Measurements from ENCODE around the gene TRIM37.
"Not testable (repeated sequence)": the region's sequence is repeated elsewhere in the genome, so short reads cannot be mapped to it uniquely, and the experiment has no call there.

TRIM37 gene

DNA sequence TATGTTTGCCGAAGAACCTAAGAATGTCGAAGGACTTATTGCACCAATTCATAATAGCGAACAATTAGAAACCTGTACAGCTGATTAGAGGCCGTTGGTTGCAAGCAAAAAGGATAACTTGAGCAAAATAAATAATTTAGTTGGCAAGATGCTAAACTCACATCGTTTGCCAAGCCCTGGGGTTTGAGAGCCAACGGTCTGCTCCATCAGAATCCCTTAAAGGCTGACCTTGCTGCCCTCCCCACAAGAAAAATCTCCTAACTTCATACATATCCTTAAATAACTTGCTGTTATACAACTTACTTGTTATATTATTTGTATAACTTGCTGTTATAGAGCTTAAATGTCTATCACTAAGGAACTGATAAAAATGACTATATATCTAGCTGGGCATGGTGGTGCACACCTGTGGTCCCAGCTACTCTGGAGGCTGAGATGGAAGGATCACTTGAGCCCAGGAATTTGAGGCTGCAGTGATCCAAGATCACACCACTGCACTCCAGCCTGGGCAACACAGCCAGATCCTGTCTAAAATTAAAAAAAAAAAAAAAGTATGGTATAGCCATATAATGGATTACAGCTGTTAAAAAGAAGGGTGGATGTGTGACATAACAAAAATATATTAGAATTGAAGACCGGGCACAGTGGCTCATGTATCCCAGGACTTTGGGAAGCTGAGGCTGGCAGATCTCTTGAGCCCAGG, 1.9 kb upstream of the TRIM37 start:
- no peak for DNase-seq

DNA sequence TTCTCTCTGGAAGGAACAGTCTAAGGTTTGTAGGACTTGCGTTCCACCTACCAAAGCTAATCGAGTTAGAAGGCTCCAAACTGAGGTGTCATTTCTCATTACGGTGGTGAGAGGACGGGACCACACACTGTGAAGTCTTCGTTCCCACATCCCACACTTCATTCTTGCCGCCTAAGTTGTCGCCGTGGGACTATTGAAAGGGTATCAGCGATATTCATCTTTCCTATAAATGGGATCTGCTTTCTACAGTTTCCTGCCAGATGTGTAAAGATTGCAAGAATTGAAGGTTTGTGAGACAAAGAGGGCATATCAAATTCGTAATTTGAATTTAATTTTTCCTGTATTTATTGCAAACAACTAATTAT, 608 bp upstream of the TRIM37 start:
- no peak for DNase-seq

DNA sequence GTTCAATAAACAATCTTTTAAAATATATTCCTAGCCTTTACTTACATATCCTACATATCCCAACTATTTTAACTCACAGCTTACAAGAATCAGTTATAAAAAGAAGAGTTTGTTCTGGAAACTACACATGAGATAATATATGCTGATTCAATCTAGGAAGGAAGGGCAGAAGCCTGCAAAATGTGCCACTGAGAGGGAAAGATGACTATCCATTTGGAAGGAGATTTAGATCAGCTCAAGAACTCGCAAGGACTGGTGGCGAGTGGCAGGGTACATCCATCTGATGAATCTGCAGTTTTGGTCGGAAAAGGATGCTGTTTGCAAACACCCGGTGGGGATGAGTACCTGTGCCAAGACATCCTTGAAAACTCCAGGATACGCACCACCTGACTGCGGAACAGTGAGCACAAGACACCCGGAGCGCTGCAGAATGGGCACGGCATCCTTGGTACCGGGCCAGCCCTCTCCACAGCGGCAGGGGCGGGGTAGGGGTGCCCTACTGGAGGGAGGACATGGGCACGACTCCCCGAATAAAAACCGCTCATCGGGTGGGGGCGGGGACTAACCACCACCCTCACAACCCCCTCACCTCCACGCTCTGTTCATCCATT, 723 bp downstream of the TRIM37 start:
- peak; percentile 75 for DNase-seq

DNA sequence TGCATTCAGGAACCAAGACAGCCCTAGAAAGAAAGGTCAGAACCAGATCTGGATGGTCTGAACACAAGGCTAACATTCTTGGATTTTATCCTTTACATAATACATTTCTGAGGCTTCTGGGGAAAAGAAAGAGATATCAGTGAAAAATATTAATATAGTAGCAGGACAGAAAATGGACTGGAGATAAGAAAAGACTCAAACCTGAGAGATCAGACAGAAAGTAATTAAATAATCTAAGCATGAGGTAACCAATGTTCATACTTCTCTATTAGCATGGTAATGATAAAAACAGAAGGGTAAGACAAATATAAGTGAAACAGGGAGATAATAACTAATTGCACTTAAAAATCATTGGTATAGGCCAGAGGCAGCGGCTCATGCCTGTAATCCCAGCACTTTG, 5.5 kb downstream of the TRIM37 start:
- no peak for DNase-seq

DNA sequence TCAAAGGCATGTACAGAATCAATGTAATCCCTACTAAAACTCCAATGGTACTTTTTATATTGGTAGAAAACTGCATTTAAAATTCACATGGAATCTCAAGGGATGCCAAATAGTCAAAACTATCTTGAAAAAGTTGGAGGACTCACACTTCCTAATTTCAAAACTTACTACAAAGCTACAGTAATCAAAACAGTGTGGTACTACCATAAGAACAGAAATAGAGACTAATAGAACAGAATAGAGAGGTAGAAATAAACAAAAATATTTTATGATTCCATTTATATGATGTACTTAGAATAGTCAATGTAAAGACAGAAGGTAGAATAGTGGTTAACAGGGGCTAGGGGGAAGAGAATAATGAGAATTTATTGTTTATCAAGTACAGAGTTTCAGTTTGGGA, 8.8 kb downstream of the TRIM37 start:
- no peak for DNase-seq

DNA sequence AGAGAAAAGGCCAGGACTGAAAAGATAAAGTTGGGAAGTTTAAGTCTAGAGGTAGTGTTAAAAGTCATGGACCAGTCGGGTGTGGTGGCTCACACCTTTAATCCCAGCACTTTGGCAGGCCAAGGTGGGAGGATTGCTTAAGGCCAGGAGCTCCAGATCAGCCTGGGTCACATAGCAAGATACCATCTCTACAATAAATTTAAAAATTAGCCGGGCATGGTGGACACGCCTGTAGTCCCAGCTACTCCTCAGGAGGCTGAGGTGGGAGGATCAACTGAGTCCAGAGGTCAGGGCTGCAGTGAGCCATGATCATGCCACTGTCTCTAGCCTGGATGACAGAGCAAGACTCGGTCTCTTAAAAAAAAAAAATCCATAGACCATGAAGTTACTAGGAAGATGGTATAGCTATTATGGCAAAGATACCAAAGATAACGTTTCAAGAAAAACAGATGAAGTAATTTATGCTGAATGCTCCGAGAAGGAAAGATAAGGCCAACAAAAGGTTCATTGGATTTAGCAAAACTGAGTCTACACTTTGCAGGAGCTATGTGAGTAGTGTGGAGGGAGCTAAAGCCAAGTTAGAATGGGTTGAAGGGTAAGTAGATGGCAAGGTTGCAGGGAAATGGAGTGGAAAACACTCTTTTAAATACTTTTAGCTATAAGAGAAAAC, 11.7 kb downstream of the TRIM37 start:
- DNase-seq: no peak

DNA sequence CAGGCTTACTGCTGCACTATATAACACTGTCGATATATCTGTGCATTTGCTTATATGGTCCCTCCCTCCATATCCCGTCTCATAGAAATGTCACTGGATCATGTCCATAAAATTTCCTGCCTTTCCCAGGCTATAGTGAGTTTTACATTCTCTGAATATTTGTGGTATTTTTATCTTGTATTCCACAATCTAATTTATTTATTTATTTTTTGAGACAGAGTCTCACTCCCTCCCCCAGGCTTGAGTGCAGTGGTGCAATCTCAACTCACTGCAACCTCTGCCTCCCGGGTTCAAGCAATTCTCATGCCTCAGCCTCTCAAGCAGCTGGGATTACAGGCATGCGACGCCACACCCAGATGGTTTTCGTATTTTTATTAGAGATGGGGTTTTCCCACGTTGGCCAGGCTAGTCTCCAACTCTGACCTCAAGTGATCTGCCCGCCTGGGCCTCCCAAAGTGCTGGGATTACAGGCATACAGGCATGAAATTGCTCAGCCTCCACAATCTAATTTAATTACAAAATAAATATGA, 12.9 kb downstream of the TRIM37 start:
- no peak for DNase-seq

DNA sequence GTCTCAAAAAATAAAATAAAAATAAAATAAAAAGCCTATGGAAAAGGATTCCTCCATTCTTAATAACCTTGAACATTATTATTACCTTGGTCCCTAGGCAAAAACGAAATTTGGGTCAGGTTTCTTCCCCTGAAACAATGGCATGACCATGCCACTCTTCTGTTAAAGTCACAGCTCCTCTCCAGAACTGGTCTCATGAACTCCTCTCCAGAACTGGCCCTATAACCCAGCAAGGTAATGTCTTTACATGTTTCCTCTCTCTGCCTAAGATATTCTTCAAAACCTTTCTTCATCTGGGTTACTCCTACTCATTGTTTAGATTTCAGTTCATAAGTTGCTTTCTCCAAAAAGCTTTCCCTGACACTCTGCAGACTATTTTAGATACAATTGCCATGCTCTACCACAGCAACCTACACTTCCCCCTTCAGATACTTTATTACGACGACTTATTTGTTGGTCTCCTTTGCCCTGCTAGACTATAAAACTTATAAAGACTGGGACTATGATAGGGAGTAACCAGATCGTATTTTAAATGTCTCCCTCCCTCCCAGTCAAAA, 13.5 kb downstream of the TRIM37 start:
- no peak for DNase-seq

DNA sequence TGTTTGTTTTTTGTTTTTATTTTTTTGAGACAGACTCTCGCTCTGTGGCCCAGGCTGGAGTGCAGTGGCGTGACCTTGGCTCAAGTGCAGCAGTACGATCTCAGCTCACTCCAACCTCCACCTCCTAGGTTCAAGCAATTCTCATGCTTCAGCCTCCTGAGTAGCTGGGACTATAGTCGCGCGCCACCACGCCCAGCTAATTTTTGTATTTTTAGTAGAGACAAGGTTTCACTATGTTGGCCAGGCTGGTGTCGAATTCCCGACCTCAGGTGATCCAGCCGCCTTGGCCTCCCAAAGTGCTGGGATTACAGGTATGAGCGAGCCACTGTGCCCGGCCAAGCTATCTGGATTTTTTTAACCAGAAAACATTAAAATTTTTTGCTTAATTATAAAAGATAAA, 16.1 kb downstream of the TRIM37 start:
- not testable (repeated sequence) for DNase-seq

DNA sequence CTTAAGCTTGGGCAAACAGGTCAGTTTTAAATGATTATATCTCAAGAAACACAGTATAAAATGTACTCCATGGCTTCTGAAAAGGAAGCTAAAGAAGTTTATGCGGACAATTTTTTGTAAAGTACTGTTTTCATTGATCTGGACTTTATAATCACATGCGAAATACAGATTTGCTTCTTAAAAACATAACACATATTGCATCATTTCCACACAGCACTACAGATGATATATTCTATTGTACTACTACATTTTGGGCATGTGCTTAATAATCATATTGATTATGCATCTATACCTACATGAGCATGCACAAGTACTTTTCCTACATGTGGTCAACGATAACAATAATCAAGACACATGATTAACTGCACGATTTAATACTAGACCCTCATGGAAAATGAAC, 22.5 kb downstream of the TRIM37 start:
- no peak for DNase-seq

DNA sequence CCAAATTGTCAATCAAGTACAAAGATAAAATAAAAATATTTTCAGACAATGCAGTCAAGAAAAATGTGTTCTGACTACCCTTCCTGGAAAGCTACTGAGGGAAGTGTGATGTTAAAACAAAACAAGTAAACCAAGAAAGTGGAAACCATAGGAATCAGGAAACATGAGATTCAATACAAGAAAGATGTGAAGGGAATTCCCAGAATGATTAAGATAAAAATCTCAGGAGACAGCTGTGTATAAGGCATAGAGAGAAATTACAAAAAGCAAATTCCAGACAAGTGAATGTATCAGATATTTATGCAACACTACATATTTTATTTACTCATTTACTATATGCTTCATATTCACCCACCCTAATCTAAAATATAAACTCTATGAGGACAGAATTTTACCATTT, 32.2 kb downstream of the TRIM37 start:
- DNase-seq: no peak

DNA sequence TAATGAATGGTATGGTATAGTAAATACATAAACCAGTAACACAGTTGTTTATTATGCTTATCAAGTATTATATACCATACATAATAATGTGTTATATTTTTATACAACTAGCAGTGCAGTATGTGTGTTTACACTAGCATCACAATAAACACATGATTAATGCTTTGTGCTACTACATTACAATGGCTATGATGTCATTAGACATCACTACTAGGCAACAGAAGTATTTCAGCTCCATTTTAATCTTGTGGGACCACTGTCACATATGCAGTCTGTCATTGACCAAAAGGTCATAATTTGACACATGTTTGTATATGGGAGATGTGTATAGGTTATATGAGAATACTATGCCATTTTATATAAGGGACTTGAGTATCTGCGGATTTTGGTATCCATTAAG, 32.7 kb downstream of the TRIM37 start:
- DNase-seq: no peak

DNA sequence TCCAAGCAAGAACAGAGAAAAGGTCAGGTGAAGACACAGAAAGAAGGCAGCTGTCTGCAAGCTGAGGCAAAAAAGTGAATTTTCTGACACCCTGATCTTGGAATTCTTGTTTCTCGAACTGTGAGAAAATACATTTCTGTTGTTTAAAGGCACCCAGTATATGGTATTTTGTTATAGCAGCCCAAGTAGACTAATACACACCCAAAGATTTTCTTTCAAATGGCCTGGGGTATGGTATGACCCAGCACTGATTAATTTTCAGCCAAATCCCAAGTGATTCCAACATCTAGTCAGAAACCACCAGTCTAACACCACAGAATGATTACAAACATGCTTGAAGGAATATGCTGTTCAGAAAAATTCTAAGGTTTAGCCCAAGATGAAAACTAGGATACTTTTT, 36.8 kb downstream of the TRIM37 start:
- DNase-seq: no peak

DNA sequence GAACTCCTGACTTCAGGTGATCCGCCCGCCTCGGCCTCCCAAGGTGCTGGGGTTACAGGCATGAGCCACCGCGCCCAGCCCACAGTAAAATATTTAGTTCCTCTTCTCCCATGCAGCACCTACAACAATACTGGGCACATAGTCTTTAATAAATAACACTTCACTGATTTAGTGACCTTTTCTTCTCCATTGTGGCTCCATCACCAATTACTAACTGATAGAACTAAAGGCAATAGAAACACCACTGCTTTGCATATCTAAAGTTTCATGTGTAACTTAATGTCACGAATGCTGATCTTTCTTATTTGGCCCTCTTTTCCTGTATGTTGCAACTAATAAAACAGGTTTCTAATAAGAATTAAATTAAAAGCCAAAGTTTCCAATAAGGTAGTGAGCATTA, 38.9 kb downstream of the TRIM37 start:
- DNase-seq: no peak

DNA sequence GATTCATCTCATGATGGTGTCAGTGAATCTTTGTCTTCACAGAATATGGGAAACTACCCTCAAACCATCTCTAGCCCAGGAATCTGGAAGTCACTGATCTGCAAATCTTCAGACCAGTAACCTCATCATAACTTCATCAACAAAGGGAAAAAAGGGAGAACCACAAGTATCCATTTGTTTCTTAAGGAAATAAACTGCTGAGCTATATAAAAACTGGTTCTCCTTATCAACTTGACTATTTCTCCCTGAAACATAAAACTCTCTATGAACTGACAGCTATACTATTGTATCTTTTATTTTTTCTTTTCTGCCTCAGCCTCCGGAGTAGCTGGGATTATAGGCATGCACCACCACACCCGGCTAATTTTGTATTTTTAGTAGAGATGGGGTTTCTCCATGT, 39.3 kb downstream of the TRIM37 start:
- no peak for DNase-seq

DNA sequence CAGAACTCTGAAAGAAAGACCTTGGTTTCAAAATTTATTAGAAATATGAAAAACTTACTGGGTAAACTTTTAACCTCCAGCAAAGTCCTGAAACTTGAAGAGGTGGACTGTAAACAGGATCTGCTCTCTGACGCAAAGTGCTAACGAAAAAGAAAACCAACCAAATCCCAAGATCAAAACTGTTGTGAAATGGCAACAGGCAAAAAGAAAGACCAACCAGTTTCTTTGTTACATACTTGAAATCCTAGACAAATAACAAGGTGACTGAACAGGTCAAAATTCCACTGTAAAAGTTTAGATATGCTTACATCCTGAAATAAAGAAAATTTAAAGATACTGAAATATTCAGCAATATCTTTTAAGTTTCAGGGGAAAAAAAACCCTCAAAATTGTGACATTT, 44.2 kb downstream of the TRIM37 start:
- no peak for DNase-seq

DNA sequence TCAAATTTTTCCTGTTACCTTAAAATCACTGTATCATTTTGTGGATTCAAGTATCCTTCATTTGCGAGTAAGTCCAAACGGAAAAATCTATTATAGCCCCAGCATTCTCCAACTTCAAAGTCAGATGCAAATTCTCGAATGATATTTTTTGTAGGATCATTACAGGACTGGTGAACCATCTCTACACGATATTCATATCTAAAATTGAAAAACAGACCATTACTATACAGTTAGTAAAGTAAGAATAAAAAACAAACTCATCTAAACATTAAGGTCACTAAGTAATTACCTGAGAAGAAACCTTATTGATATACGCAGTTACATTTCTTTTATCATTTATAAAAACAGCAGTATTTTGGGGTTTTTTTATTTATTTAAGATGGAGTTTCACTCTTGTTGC, 49.8 kb downstream of the TRIM37 start:
- DNase-seq: no peak

DNA sequence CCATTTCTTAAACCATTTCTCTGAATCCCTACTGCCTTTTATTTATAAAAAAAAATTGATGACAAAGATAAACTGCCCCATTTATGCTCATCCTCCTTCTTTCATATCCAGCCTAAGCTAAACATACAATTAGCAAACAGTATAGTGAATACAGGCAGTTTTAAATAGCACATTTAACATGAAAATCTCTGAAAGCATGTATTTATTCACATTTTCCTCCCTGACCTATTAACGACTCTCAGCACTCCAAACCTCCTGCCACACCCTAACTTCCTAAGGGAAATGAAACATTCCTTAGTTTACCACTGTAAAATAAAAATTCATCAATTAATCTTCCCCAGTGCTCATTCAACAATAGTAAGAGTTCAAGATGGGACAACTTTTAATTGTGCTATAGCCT, 56.9 kb downstream of the TRIM37 start:
- no peak for DNase-seq

DNA sequence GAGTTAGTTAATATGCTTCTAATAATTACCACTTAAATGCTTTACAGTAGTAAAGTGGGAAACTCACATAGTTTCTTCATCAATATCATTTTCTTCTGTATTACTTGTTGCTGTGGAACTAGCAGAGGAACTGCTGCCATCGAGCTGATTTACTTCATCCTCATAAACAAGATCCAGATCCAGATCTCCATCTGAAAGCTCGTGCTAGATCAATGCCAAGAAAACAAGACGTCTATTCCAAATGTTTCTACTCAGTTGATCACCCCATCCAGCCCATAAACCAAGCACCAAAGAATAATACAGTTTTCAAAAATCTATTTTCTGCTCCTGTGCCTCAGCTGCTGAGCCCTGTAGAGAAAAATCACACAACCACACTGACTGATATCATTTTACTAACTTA, 59.1 kb downstream of the TRIM37 start:
- DNase-seq: no peak

DNA sequence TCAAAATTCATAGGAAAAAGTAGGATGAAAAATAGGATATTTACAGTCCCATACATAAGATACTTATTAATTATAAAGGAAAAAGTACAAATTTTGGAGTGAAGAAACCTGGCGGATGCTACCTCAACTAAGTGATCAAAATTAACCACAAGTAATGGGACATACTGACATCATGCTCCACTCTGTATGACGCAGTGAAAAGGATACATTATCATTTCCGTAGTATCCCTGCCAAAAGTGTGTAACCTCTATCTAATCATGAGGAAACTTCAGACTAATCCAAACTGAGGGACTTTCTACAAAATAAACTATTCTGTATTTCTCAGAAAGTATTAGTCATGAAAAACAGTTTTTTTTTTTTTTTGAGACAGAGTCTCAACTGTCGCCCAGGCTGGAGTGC, 60.5 kb downstream of the TRIM37 start:
- peak; percentile 3 for DNase-seq

DNA sequence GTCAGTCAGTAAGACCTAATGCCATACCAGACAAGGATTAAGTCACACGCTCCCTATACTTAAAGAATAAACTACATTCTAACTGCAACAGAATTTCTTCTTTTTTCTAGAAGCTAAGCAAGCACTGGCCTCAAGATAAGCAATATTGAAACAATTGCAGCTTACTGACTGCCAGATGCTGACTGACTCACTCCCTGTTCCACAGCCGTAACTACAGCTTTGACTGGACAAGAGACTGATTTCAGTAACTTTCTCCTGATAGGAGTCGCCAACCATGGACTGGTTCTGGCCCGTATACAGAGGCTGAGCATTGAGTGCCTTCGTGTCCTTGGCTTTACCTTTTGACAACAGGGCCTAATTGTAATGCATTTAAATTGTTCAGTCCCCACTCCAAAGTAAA, 67.9 kb downstream of the TRIM37 start:
- peak; percentile 85 for DNase-seq

DNA sequence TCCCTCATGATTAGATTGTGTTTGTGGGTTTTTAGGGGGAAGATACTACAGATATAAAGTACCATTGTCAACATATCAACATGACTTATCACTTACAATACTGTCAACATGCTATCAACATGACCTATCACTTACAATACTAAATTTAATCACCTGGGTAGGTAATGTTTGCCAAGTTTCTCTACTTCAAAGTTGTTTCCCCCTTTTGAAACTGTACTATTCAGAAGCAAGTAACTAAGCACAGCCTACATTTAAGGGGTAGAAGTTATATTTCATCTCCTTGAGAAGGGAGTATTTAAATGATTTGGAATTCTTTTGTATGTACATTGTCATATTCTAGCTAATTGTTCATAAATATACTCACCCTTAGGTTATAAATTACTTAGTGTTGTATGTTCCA, 68.7 kb downstream of the TRIM37 start:
- DNase-seq: no peak

DNA sequence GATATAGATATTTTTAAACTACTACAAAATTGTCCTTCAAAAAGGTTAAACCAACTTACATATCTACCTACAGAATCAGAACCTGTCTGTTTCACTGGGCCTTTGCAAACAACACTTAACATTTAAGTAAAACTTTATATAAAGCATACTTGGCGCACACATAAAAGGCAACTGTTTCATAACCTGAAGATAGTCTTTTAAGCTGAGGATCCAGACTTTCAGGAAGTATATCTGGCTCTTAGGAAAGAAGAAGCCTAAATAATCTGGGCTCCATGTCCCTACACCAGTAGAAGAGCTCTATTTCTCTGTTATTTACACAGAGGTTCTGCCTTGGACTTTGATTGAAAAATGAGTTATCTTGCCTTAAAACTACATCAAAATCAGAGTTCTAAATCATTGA, 75.9 kb downstream of the TRIM37 start:
- DNase-seq: no peak

DNA sequence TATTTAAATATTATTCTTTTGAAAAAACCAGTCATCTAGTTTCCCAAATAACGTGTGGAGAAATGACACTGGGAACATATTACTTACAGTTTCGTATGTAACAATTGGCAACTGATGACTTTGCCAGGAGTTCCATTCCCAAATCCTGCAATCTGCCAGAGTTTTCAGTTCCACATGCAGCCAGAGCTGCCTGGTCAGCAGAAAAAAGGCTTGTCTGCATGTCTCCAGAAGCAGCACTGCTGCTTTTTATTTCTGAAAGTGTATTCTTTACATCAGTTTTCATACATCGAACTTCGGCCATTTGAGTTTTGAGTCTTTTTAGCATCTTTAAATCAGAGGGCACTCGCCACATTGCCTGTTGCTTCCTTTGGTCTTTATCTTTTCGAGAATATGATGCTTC, 78.4 kb downstream of the TRIM37 start:
- DNase-seq: no peak

Measured in activated CD4-positive, alpha-beta T cell treated with anti-CD3 and anti-CD28 coated beads, Interleukin-2, amount 50 U/mL, for 16 hours (primary cell).